ENCODE data around the gene CADPS2. TPM values are rescaled to one million over a fixed set of nuclear protein-coding genes. Genes with fewer than 3 reads are reported as not detected.

The CADPS2 gene
- total RNA-seq, 4 donors from 2014 or later, result 27.7 to 46.2 (median 32.6) TPM

GRCh38 chr7:122691569-122692235 is 194.6 kb downstream of the CADPS2 start:
- no peak overlapping the region for H3K4me3 ChIP-seq (replicated peaks in 1 of 3)
- H3K27ac ChIP-seq, result no peak overlapping the region
- no peaks in the 10 kb centered on the region for H3K36me3 ChIP-seq
- no peaks in the 10 kb centered on the region for H3K4me1 ChIP-seq
- TF ChIP-seq POLR2A (IDR thresholded peaks at IDR 0.05) (no peak), CTCF (IDR thresholded peaks at IDR 0.05) (no peak)
- 94 to 98% methylated on average over 12 to 14 of the region's 14 CpGs for WGBS, 2 donors
- no peak for DNase-seq
- no peaks in the 10 kb centered on the region for H3K27me3 ChIP-seq
- H3K9me3 ChIP-seq, result no peaks in the 10 kb centered on the region
- intact Hi-C loops (cut with DNase I), result no loop called here

GRCh38 chr7:122689346-122690109 is 196.7 kb downstream of the CADPS2 start:
- Histone ChIP-seq H3K27me3 (no peaks in the 10 kb centered on the region), H3K36me3 (no peaks in the 10 kb centered on the region), H3K4me1 (no peaks in the 10 kb centered on the region), H3K27ac (no peak overlapping the region), H3K4me3 (replicated peaks in 1 of 3) (no peak overlapping the region), H3K9me3 (no peaks in the 10 kb centered on the region)
- no peak for TF ChIP-seq POLR2A (IDR thresholded peaks at IDR 0.05)
- no peak for TF ChIP-seq CTCF (IDR thresholded peaks at IDR 0.05)
- 94 to 95% methylated on average over 10 to 13 of the region's 13 CpGs for WGBS, 2 donors
- no peak for DNase-seq
- intact Hi-C loops (cut with DNase I), result no loop called here

DNA sequence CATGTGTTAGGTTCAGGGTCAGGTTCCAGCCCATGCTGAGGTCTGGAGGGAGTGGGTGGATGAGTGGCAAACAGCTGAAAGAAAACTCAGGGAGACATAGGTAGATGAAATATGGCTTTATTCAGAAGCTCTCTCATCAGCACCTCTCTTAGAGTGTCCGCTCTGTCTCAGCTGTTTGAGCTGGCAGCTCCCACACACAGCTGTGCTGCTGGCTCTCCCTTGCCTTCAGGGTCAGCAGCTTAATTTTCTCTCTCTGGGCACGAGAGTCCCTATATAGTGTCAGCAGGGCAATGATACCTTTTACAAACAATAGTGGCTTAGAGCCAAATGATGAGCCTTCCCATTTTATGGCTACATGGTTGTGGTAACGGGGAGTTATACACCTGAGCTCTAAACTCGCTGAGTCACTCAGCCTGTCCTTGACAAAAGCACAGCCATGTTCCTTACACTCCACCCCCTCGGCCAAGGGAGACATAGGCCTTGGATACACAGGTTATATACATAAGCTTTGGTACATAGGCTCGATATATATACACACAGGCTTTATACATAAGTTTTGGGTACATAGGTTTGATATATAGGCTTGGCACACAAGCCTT is 197.8 kb downstream of the CADPS2 start:
- H3K27me3 ChIP-seq, result no peaks in the 10 kb centered on the region
- H3K9me3 ChIP-seq, result no peaks in the 10 kb centered on the region
- DNase-seq, result no peak
- intact Hi-C loops (cut with DNase I), result no loop called here
- no peak overlapping the region for H3K27ac ChIP-seq
- TF ChIP-seq CTCF (IDR thresholded peaks at IDR 0.05), result no peak
- no peak for TF ChIP-seq POLR2A (IDR thresholded peaks at IDR 0.05)
- no peaks in the 10 kb centered on the region for H3K4me1 ChIP-seq
- H3K4me3 ChIP-seq (replicated peaks in 1 of 3), result no peak overlapping the region
- WGBS, 2 donors, result 73 to 96% methylated on average over 6 of the region's 6 CpGs
- H3K36me3 ChIP-seq, result no peaks in the 10 kb centered on the region

GRCh38 chr7:122686360-122686878 is 199.8 kb downstream of the CADPS2 start:
- Histone ChIP-seq H3K4me1 (no peaks in the 10 kb centered on the region), H3K27me3 (no peaks in the 10 kb centered on the region), H3K4me3 (replicated peaks in 1 of 3) (no peak overlapping the region), H3K27ac (no peak overlapping the region), H3K9me3 (no peaks in the 10 kb centered on the region), H3K36me3 (no peaks in the 10 kb centered on the region)
- peak; percentile 13 to 40 for DNase-seq
- 24 to 48% methylated on average over 10 of the region's 10 CpGs for WGBS, 2 donors
- TF ChIP-seq POLR2A (IDR thresholded peaks at IDR 0.05) (no peak), CTCF (IDR thresholded peaks at IDR 0.05) (no peak)
- intact Hi-C loops (cut with DNase I), result no loop called here
